ENCODE measurements around the gene RPS27.
A peak's percentile ranks its signal among the peaks of the same experiment; 100 is the strongest.

The RPS27 gene

DNA sequence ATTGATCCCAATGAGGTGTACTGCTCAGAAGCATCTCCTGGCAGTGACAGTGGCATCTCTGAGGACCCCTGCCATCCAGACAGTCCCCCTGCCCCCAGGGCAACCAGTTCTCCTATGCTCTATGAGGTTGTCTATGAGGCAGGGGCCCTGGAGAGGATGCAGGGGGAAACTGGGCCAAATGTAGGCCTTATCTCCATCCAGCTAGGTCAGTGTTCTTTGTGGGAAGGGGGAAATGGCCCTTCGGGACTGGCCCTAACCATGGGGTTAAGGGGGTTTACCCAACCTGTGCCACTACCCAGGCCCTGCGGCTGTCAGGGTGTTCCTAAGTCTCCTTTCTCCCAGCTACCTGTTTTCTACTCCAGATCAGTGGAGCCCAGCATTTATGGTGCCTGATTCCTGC, 21.6 kb upstream of the RPS27 start:
- TF ChIP-seq, protein P1, sequence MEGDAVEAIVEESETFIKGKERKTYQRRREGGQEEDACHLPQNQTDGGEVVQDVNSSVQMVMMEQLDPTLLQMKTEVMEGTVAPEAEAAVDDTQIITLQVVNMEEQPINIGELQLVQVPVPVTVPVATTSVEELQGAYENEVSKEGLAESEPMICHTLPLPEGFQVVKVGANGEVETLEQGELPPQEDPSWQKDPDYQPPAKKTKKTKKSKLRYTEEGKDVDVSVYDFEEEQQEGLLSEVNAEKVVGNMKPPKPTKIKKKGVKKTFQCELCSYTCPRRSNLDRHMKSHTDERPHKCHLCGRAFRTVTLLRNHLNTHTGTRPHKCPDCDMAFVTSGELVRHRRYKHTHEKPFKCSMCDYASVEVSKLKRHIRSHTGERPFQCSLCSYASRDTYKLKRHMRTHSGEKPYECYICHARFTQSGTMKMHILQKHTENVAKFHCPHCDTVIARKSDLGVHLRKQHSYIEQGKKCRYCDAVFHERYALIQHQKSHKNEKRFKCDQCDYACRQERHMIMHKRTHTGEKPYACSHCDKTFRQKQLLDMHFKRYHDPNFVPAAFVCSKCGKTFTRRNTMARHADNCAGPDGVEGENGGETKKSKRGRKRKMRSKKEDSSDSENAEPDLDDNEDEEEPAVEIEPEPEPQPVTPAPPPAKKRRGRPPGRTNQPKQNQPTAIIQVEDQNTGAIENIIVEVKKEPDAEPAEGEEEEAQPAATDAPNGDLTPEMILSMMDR (IDR thresholded peaks at IDR 0.05; ENCODE audit: control extremely low read depth, extremely low read depth, low read depth, missing control alignments), result no peak
- POLR2A ChIA-PET, result interaction anchor here (0.7 to 4.2 kb wide), 3 partner anchors 8 to 179 kb away, joined by 3 to 31 read pairs (median 5); partner anchors contain the start of genes DENND4B and JTB
- CTCF ChIA-PET, result interaction anchor here (0.7 to 4.6 kb wide), 5 partner anchors 9 to 366 kb away, joined by 3 to 30 read pairs (median 10); partner anchors contain the start of genes JTB and RAB13
- DNase-seq (ENCODE audit: extremely low spot score), result no peak

DNA sequence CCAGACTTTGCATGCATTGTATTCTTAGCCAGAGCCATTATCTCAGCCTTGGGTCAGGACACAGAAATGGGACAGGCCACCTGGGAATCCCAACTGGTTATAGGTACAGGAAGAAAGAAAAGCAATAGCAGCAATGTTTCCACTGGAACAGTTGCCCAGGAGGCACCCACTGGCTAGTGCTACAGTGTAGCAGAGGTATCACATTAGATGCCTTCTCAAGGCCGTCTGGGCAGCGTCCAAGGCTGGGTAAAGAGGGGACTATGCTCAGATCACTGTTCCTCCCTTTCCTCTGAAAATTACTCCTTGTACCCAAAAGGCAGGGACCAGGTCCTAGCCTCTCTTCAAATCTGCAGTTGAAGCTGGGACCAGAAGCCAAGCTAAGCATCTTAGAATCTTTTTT, 20.2 kb upstream of the RPS27 start:
- TF ChIP-seq, protein P1 (IDR thresholded peaks at IDR 0.05; ENCODE audit: control extremely low read depth, extremely low read depth, low read depth, missing control alignments), result no peak
- ChIA-PET POLR2A (interaction anchor here (0.5 to 1.3 kb wide), 4 partner anchors 20 to 364 kb away, joined by 4 to 9 read pairs (median 6); partner anchors contain the start of gene RPS27), CTCF (no interaction called here)
- no peak for DNase-seq (ENCODE audit: extremely low spot score)

DNA sequence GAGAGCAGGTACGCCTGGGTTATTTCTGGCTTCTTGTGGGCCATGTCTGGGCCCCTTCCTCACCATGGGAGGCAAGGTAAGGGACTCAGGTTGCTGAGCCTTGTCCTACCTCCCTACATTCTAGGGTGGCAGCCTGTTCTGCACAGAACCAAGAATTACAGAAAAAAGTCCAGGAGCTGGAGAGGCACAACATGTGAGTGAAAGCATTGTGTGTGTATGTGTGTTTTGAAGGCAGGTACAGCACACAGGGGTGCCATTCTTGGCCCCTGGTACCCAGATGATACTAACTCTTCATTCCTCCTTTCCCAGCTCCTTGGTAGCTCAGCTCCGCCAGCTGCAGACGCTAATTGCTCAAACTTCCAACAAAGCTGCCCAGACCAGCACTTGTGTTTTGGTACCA, 17.5 kb upstream of the RPS27 start:
- ChIA-PET CTCF (interaction anchor here (1.9 to 2.9 kb wide), 2 partner anchors 14 to 176 kb away, joined by 11 to 14 read pairs; partner anchors contain the start of gene RAB13), POLR2A (interaction anchor here (0.6 kb wide), 1 partner anchor 1486 kb away, joined by 4 read pairs; no protein-coding TSS in a partner anchor)
- TF ChIP-seq, protein P1 (IDR thresholded peaks at IDR 0.05; ENCODE audit: control extremely low read depth, extremely low read depth, low read depth, missing control alignments), result no peak
- DNase-seq (ENCODE audit: extremely low spot score), result no peak

DNA sequence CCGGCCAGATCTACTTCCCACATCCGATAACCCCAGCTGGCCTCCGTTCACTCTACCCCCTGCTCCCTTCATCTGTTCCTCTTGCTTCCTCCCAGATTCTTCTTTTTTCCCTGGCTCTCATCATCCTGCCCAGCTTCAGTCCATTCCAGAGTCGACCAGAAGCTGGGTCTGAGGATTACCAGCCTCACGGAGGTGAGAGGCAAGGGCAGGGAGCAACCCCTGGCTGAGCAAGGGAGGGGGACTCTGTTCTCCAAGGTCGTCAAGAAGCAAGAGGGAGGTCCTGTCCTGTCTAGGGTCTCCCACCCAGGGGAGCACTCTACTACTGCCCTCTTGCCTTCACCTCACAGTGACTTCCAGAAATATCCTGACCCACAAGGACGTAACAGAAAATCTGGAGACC, 17.0 kb upstream of the RPS27 start:
- TF ChIP-seq, protein P1 (IDR thresholded peaks at IDR 0.05; ENCODE audit: control extremely low read depth, extremely low read depth, low read depth, missing control alignments), result no peak
- ChIA-PET CTCF (interaction anchor here (1.9 to 2.9 kb wide), 3 partner anchors 13 to 176 kb away, joined by 9 to 14 read pairs (median 11); partner anchors contain the start of gene RAB13), POLR2A (interaction anchor here (0.6 kb wide), 1 partner anchor 1486 kb away, joined by 4 read pairs; no protein-coding TSS in a partner anchor)
- DNase-seq (ENCODE audit: extremely low spot score), result no peak

DNA sequence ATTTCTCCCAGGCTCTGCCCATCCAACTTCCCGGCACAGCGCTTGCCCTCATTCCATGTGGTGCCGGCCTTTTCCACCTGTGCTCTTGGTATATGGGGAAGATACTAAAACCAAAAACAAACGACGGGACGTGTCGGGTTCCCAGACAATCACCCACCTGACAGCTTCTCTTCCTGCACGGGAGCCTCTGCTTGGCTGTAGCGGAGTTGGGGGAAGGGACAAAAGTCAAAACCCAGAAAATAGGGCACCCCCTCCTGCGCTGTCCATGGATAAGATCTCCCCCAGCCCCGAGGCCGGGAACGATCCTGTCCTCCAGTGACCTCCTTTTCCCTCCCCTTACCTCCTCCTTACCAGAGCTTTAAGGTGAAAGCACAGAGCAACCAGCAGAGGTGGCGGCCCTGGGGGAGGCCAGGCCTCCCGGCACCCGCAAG, 13.7 kb upstream of the RPS27 start:
- CTCF ChIA-PET, result interaction anchor here (0.8 to 4.4 kb wide), 13 partner anchors 8 to 208 kb away, joined by 3 to 36 read pairs (median 6); partner anchors contain the start of genes CREB3L4, DENND4B, GATAD2B and RAB13
- TF ChIP-seq, protein P1 (IDR thresholded peaks at IDR 0.05; ENCODE audit: control extremely low read depth, extremely low read depth, low read depth, missing control alignments), result no peak
- POLR2A ChIA-PET, result interaction anchor here (0.6 to 3.2 kb wide), 6 partner anchors 9 to 338 kb away, joined by 3 to 31 read pairs (median 9); partner anchors contain the start of genes CREB3L4, DENND4B, RPS27 and SLC39A1
- no peak for DNase-seq (ENCODE audit: extremely low spot score)

DNA sequence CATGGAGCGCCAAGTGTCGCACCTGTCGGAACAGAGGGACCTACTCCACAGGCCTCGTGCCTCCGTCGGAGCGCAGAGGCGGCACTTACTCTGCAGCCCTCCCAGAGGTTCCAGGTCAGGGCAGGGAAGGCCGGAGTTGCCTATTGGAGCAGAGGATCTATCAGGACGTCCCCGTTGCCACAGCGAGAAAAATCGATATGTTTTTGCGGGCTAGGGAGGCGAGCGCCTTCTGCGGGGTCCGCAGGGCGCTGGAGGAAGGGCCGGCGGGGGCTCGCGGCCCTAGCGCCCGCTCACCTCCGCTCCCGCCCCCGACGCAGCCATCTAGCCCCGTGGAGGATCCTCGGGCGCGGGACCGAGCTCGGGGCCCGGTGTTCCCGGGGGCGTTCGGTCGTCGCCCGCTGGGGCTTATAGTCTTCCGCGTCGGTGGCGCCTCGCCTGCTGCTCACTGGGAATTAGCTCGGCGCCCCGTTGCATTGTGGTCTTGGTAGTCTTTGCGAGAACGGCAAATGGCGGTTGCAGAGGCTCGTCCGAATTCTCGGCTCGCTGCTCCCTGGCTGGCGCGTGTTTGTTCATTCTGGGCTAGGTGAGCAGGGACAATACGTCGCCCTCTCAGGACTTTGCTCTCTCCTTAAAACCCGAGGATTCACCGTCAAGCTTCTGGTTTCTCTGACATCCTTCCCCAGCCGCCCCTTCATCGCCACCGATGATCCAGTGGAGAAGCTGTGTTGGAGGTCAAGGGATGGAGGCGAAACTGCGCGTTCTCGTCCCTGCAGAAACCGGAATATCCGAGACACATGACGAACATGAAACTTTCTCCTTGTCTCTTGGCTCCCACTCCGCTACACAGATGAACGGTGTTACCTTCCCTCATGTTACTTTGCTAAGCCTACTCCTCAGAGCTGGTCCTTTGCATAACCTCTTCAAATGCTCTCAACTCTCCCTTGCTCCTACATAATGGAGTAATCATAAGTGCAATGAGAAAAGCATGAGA, 13.0 kb upstream of the RPS27 start, which contains the start of gene JTB:
Gene JTB, minus strand, starts transcription at position 425 of the 991 bp plus-strand sequence. Its CDS starts 422 bp downstream, at position 3.
- peak; percentile 91 for DNase-seq (ENCODE audit: extremely low spot score)
- TF ChIP-seq, protein P1 (IDR thresholded peaks at IDR 0.05; ENCODE audit: control extremely low read depth, extremely low read depth, low read depth, missing control alignments), result no peak
- ChIA-PET POLR2A (interaction anchor here (1.2 to 3.2 kb wide), 6 partner anchors 10 to 344 kb away, joined by 3 to 31 read pairs (median 9); partner anchors contain the start of genes CHTOP, CREB3L4, DENND4B and RPS27), CTCF (interaction anchor here (0.8 to 4.4 kb wide), 14 partner anchors 7 to 467 kb away, joined by 3 to 36 read pairs (median 6); partner anchors contain the start of genes CREB3L4, DENND4B, GATAD2B and RAB13)

All from GM10248 (cell line).